SK-N-SH (cell line): ENCODE data around the gene SHC3. TPM values are rescaled to one million over a fixed set of nuclear protein-coding genes. Genes with fewer than 3 reads are reported as not detected.

ENCODE experiments used
- CTCF ChIA-PET: fragments of 300-600, 350-600 bp; formaldehyde crosslinking; extraction: SDS; loops from one replicate; lab custom pipeline; 2021; lab: Yijun Ruan, JAX
- POLR2A ChIA-PET: fragments of 350-600 bp; sonication (Branson Sonifier 250); formaldehyde crosslinking; extraction: SDS; loops from one replicate; lab custom pipeline; 2020; ENCODE audit warnings: antibody characterized with exemption, inconsistent platforms; lab: Yijun Ruan, JAX
- DNase-seq: peaks from one replicate; pipeline ENCODE4 v3.0.0; 2012
- H2AFZ ChIP-seq: fragments of 200-600 bp; sonication (generic); 2 replicates; pipeline ENCODE4 v1.8.1; 2016; ENCODE audit warnings: antibody characterized with exemption, mild to moderate bottlenecking, low read depth
- H3F3A ChIP-seq: fragments of 200-600 bp; sonication (generic); replicated peaks from 2 replicates; pipeline ENCODE3; 2016; ENCODE audit warnings: antibody characterized with exemption, mild to moderate bottlenecking; ENCODE audit not compliant: insufficient read depth
- H3K27ac ChIP-seq, 2 experiments: fragments of 200-500 bp in 1 of 2; fragments of 200-600 bp in 1 of 2; sonication (Bioruptor generic) in 1 of 2; sonication (generic), shearing (Covaris generic) in 1 of 2; 2 replicates each; pipeline versions ENCODE4 v1.5.1 to v1.6.1; 2014 to 2016; ENCODE audit warnings: low read depth in 2 of 2, inconsistent platforms in 1 of 2, low read length in 1 of 2, mild to moderate bottlenecking in 1 of 2, mixed read lengths in 1 of 2
- H3K27me3 ChIP-seq: fragments of 200-600 bp; sonication (generic), shearing (Covaris generic); 2 replicates; pipeline ENCODE4 v1.6.1; 2016; ENCODE audit warnings: mixed run types; ENCODE audit not compliant: insufficient read depth
- H3K36me3 ChIP-seq, 2 experiments: fragments of 200-500 bp in 1 of 2; fragments of 200-600 bp in 1 of 2; sonication (Bioruptor generic) in 1 of 2; sonication (generic) in 1 of 2; replicated peaks in 1 of 2; 2 replicates each; pipeline versions ENCODE3 to v1.5.1; 2014 to 2016; ENCODE audit warnings: low read length in 1 of 2, mild to moderate bottlenecking in 1 of 2; ENCODE audit not compliant: insufficient read depth in 2 of 2, control insufficient read depth in 1 of 2
- H3K4me1 ChIP-seq, 2 experiments: fragments of 200-500 bp in 1 of 2; fragments of 200-600 bp in 1 of 2; sonication (Bioruptor generic) in 1 of 2; sonication (generic), shearing (Covaris generic) in 1 of 2; 2 replicates each; pipeline versions ENCODE4 v1.5.1 to v1.6.1; 2014 to 2016; ENCODE audit warnings: low read depth in 1 of 2, low read length in 1 of 2, mixed run types in 1 of 2; ENCODE audit not compliant: insufficient read depth in 2 of 2, control insufficient read depth in 1 of 2
- H3K4me2 ChIP-seq: fragments of 200-600 bp; sonication (generic), shearing (Covaris generic); 2 replicates; pipeline ENCODE4 v1.6.1; 2017; ENCODE audit warnings: mixed run types
- H3K4me3 ChIP-seq, 2 experiments: fragments of 200-500 bp in 1 of 2; fragments of 200-600 bp in 1 of 2; sonication (Bioruptor generic) in 1 of 2; sonication (generic), shearing (Covaris generic) in 1 of 2; 2 replicates each; pipeline versions ENCODE4 v1.5.1 to v1.8.1; 2014 to 2016; ENCODE audit warnings: low read depth in 2 of 2, inconsistent platforms in 1 of 2, low read length in 1 of 2, mild to moderate bottlenecking in 1 of 2, mixed read lengths in 1 of 2, moderate library complexity in 1 of 2
- H3K79me2 ChIP-seq: fragments of 200-600 bp; sonication (generic); 2 replicates; pipeline ENCODE4 v1.8.1; 2017; ENCODE audit warnings: mild to moderate bottlenecking; ENCODE audit not compliant: insufficient read depth
- H3K9ac ChIP-seq: fragments of 200-600 bp; sonication (generic); 2 replicates; pipeline ENCODE4 v1.6.1; 2017; ENCODE audit warnings: mixed run types
- H3K9me2 ChIP-seq: fragments of 200-600 bp; sonication (generic); 2 replicates; pipeline ENCODE4 v1.6.1; 2017; ENCODE audit warnings: mixed run types
- H3K9me3 ChIP-seq: fragments of 200-600 bp; sonication (generic); 2 replicates; pipeline ENCODE4 v1.6.1; 2017; ENCODE audit warnings: mixed run types, mild to moderate bottlenecking, moderate library complexity
- H4K20me1 ChIP-seq: fragments of 200-600 bp; sonication (generic); 2 replicates; pipeline ENCODE4 v1.6.1; 2017; ENCODE audit warnings: mild to moderate bottlenecking, mixed run types; ENCODE audit not compliant: insufficient read depth
- CHD2 ChIP-seq: fragments of 150-350 bp; IDR thresholded peaks from 2 replicates; pipeline ENCODE4 v1.6.1; 2018; ENCODE audit warnings: low read length; ENCODE audit not compliant: partially characterized antibody
- ELF1 ChIP-seq: IDR thresholded peaks from 2 replicates; pipeline ENCODE4 v1.4.0; 2012
- EZH2phosphoT487 ChIP-seq: fragments of 200-600 bp; sonication (generic); IDR thresholded peaks from 2 replicates; pipeline ENCODE4 v1.6.1; 2017; ENCODE audit warnings: low read depth, mixed run types, mild to moderate bottlenecking, antibody characterized with exemption, moderate library complexity, borderline replicate concordance
- FOXJ3 ChIP-seq: sonication (generic); formaldehyde crosslinking; IDR thresholded peaks from 2 replicates; pipeline ENCODE4 v1.5.1; 2020; ENCODE audit warnings: mild to moderate bottlenecking, missing genetic modification reagents
- GABPA ChIP-seq: IDR thresholded peaks from 2 replicates; pipeline ENCODE4 v1.4.0; 2012; ENCODE audit warnings: low read depth, mild to moderate bottlenecking
- GATA2 ChIP-seq: sonication (generic); formaldehyde crosslinking; IDR thresholded peaks from 2 replicates; pipeline ENCODE4 v1.5.0; 2020; ENCODE audit warnings: mild to moderate bottlenecking, missing genetic modification reagents
- MXI1 ChIP-seq: IDR thresholded peaks from 2 replicates; pipeline ENCODE4 v1.6.1; 2012; ENCODE audit warnings: mild to moderate bottlenecking, low read depth, low read length, improper control_type of control experiment
- NFIC ChIP-seq: IDR thresholded peaks from 2 replicates; pipeline ENCODE4 v1.4.0; 2012; ENCODE audit warnings: borderline replicate concordance
- NRF1 ChIP-seq: IDR thresholded peaks from 2 replicates; pipeline ENCODE4 v1.6.1; 2012; ENCODE audit warnings: low read depth, mild to moderate bottlenecking, low read length
- RAD21 ChIP-seq: IDR thresholded peaks from 2 replicates; pipeline ENCODE4 v1.6.1; 2012; ENCODE audit warnings: mild to moderate bottlenecking, low read length
- RCOR1 ChIP-seq: fragments of 150-350 bp; IDR thresholded peaks from 2 replicates; pipeline ENCODE4 v1.6.1; 2017; ENCODE audit warnings: antibody characterized with exemption, low read length
- RXRA ChIP-seq: IDR thresholded peaks from 2 replicates; pipeline ENCODE4 v1.4.0; 2012; ENCODE audit warnings: low read depth, mild to moderate bottlenecking, borderline replicate concordance
- SIN3A ChIP-seq: IDR thresholded peaks from 2 replicates; pipeline ENCODE4 v1.6.1; 2012; ENCODE audit warnings: low read depth, mild to moderate bottlenecking, low read length, moderate library complexity, borderline replicate concordance
- SMC3 ChIP-seq: IDR thresholded peaks from 2 replicates; pipeline ENCODE4 v1.6.1; 2012; ENCODE audit warnings: low read depth, low read length, improper control_type of control experiment
- TAF1 ChIP-seq: IDR thresholded peaks from 2 replicates; pipeline ENCODE4 v1.6.1; 2012; ENCODE audit warnings: low read depth, mild to moderate bottlenecking, low read length, moderate library complexity, borderline replicate concordance
- TCF12 ChIP-seq: IDR thresholded peaks from 2 replicates; pipeline ENCODE4 v1.4.0; 2012
- TEAD4 ChIP-seq: IDR thresholded peaks from 2 replicates; pipeline ENCODE4 v1.4.0; 2012; ENCODE audit warnings: mild to moderate bottlenecking, borderline replicate concordance; ENCODE audit not compliant: insufficient read depth
- WGBS: methylation state at CpG from one replicate; pipeline ENCODE4 v1.1.6; 2017; ENCODE audit warnings: low lambda C conversion rate; 5-methylcytosine and 5-hydroxymethylcytosine counted together
- polyA plus RNA-seq, 3 experiments: library from polyadenylated mRNA; depleted of rRNA; stranded (reverse); fragments of >200 nt; gene quantifications; 2 replicates each; pipeline ENCODE4 v1.2.3, GENCODE V29; 2012
- TF ChIP-seq, protein P1 (sequence below): IDR thresholded peaks from 2 replicates; pipeline ENCODE4 v1.6.1; 2012; ENCODE audit warnings: mild to moderate bottlenecking, low read depth, low read length, moderate library complexity
- TF ChIP-seq, protein P2 (sequence below): fragments of 150-350 bp; IDR thresholded peaks from 2 replicates; pipeline ENCODE4 v1.6.1; 2016; ENCODE audit warnings: mild to moderate bottlenecking, low read depth, low read length
- TF ChIP-seq, protein P3 (sequence below): IDR thresholded peaks from 2 replicates; pipeline ENCODE4 v1.4.0; 2012; ENCODE audit warnings: low read depth, borderline replicate concordance
- TF ChIP-seq, protein P4 (sequence below): fragments of 150-350 bp; IDR thresholded peaks from 2 replicates; pipeline ENCODE4 v1.6.1; 2017; ENCODE audit warnings: antibody characterized with exemption, low read length, low read depth, borderline replicate concordance

The SHC3 gene
- polyA plus RNA-seq, 1 of the 3 experiments (the other 2 are of a cell fraction): 3.2 TPM

DNA sequence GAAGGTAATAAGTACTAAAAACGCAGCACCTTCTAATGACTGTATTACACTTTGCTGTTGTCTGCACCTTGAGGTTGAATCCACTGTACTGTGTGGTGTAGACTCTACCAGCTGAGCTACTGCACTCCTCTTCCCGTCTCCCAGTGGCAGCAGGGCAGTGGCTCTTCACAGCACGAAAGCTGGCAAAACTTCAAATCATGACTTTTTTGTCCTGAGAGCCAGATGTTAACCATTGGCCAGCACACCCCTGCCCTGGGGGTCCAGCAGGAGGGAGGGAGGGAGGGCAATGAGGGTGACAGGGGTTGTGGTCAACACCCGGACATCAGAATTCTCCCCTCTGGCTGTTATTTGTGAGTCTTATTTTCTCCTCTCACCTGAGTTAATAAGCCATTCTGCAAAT, 11.8 kb downstream of the SHC3 start:
- WGBS: 88% methylated on average over 3 of the region's 4 CpGs
- Histone ChIP-seq H3K27me3 (no peaks in the 10 kb centered on the region), H3K9ac (no peak overlapping the region), H3K4me1 (peaks cover 4 to 22% of the 10 kb centered on the region in 2 experiments; a peak in 1 of 4 replicates), H3F3A (no peaks in the 10 kb centered on the region), H3K4me3 (no peak overlapping the region), H3K4me2 (no peak overlapping the region), H3K27ac (no peak overlapping the region; a peak in 1 of 4 replicates), H3K79me2 (peaks cover 89% of the 10 kb centered on the region), H3K36me3 (peaks cover 0 to 6% of the 10 kb centered on the region in 2 experiments), H3K9me3 (no peaks in the 10 kb centered on the region), H4K20me1 (no peaks in the 10 kb centered on the region), H3K9me2 (no peaks in the 10 kb centered on the region), H2AFZ (no peak overlapping the region)
- peak; percentile 70 for DNase-seq
- TF ChIP-seq GATA2 (CRISPR knock-in tag) (no peak), RCOR1 (peak; percentile 35; the same call in 1 of the 2 replicates)
- ChIA-PET CTCF (interaction anchor here (1.2 kb wide), 1 partner anchor 112 kb away, joined by 4 read pairs; no protein-coding TSS in a partner anchor), POLR2A (interaction anchor here (0.7 kb wide), 1 partner anchor 427 kb away, joined by 3 read pairs; no protein-coding TSS in a partner anchor)

DNA sequence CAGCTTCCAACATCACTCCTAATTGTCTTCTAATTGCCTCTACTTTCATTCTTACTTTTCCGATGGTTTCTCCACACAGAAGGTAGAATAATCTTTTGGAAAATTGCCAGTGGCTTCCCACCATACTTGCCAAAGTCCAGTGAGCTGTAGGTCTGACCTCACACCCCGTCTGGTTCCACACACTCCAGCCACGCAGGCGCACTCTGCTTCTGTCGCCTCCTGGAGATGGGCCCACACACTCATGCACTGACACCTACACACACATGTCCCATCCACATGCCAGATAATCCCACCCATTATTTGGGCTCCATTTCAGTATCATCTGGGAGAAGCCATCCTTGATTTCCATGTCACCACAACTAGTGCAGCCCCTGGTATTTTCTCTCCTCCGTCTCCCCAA, 12.7 kb downstream of the SHC3 start:
- peaks cover 87% of the 10 kb centered on the region for H3K79me2 ChIP-seq
- peaks cover 0 to 8% of the 10 kb centered on the region in 2 experiments for H3K36me3 ChIP-seq
- POLR2A ChIA-PET: no interaction called here
- no peak for TF ChIP-seq NRF1
- TF ChIP-seq CHD2: no peak
- TF ChIP-seq FOXJ3: no peak
- TF ChIP-seq, protein P1, sequence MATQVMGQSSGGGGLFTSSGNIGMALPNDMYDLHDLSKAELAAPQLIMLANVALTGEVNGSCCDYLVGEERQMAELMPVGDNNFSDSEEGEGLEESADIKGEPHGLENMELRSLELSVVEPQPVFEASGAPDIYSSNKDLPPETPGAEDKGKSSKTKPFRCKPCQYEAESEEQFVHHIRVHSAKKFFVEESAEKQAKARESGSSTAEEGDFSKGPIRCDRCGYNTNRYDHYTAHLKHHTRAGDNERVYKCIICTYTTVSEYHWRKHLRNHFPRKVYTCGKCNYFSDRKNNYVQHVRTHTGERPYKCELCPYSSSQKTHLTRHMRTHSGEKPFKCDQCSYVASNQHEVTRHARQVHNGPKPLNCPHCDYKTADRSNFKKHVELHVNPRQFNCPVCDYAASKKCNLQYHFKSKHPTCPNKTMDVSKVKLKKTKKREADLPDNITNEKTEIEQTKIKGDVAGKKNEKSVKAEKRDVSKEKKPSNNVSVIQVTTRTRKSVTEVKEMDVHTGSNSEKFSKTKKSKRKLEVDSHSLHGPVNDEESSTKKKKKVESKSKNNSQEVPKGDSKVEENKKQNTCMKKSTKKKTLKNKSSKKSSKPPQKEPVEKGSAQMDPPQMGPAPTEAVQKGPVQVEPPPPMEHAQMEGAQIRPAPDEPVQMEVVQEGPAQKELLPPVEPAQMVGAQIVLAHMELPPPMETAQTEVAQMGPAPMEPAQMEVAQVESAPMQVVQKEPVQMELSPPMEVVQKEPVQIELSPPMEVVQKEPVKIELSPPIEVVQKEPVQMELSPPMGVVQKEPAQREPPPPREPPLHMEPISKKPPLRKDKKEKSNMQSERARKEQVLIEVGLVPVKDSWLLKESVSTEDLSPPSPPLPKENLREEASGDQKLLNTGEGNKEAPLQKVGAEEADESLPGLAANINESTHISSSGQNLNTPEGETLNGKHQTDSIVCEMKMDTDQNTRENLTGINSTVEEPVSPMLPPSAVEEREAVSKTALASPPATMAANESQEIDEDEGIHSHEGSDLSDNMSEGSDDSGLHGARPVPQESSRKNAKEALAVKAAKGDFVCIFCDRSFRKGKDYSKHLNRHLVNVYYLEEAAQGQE: no peak
- no peak for TF ChIP-seq ELF1
- TF ChIP-seq SIN3A: no peak
- TF ChIP-seq, protein P2, sequence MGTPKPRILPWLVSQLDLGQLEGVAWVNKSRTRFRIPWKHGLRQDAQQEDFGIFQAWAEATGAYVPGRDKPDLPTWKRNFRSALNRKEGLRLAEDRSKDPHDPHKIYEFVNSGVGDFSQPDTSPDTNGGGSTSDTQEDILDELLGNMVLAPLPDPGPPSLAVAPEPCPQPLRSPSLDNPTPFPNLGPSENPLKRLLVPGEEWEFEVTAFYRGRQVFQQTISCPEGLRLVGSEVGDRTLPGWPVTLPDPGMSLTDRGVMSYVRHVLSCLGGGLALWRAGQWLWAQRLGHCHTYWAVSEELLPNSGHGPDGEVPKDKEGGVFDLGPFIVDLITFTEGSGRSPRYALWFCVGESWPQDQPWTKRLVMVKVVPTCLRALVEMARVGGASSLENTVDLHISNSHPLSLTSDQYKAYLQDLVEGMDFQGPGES: no peak
- TF ChIP-seq RXRA: no peak
- no peak for TF ChIP-seq NFIC
- no peak for TF ChIP-seq TCF12
- no peak for TF ChIP-seq TAF1
- no peak for TF ChIP-seq RCOR1
- TF ChIP-seq SMC3: no peak
- TF ChIP-seq RAD21: no peak
- no peak for TF ChIP-seq TEAD4
- no peak for TF ChIP-seq EZH2phosphoT487
- no peak for TF ChIP-seq GABPA
- TF ChIP-seq, protein P3, sequence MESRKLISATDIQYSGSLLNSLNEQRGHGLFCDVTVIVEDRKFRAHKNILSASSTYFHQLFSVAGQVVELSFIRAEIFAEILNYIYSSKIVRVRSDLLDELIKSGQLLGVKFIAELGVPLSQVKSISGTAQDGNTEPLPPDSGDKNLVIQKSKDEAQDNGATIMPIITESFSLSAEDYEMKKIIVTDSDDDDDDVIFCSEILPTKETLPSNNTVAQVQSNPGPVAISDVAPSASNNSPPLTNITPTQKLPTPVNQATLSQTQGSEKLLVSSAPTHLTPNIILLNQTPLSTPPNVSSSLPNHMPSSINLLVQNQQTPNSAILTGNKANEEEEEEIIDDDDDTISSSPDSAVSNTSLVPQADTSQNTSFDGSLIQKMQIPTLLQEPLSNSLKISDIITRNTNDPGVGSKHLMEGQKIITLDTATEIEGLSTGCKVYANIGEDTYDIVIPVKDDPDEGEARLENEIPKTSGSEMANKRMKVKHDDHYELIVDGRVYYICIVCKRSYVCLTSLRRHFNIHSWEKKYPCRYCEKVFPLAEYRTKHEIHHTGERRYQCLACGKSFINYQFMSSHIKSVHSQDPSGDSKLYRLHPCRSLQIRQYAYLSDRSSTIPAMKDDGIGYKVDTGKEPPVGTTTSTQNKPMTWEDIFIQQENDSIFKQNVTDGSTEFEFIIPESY: no peak
- no peak for TF ChIP-seq MXI1
- TF ChIP-seq, protein P4, sequence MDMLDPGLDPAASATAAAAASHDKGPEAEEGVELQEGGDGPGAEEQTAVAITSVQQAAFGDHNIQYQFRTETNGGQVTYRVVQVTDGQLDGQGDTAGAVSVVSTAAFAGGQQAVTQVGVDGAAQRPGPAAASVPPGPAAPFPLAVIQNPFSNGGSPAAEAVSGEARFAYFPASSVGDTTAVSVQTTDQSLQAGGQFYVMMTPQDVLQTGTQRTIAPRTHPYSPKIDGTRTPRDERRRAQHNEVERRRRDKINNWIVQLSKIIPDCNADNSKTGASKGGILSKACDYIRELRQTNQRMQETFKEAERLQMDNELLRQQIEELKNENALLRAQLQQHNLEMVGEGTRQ: no peak
- TF ChIP-seq, all 33 proteins: peak for 0
- Histone ChIP-seq H3K4me1 (peaks cover 0 to 19% of the 10 kb centered on the region in 2 experiments; a peak in 1 of 4 replicates), H3K27me3 (no peaks in the 10 kb centered on the region), H4K20me1 (no peaks in the 10 kb centered on the region), H2AFZ (no peak overlapping the region), H3K4me2 (no peak overlapping the region), H3F3A (no peaks in the 10 kb centered on the region), H3K9me2 (no peaks in the 10 kb centered on the region), H3K4me3 (no peak overlapping the region), H3K27ac (peak overlapping the region in 1 of 2 experiments; percentile 19; a peak in 1 of 4 replicates), H3K9ac (no peak overlapping the region), H3K9me3 (no peaks in the 10 kb centered on the region)
- no peak for DNase-seq
- WGBS: 96% methylated on average over 6 of the region's 6 CpGs
- CTCF ChIA-PET: no interaction called here
